Endodermal cell (in vitro differentiated cells): ENCODE measurements around the gene ATXN10. TPM values are rescaled to one million over a fixed set of nuclear protein-coding genes. Genes with fewer than 3 reads are reported as not detected.

Experiments
- DNase-seq: peaks from one replicate; pipeline ENCODE4 v3.0.0-alpha.2; 2017
- H3K27ac ChIP-seq: 2 replicates; pipeline ENCODE4 v1.5.1; 2013; ENCODE audit warnings: mild to moderate bottlenecking, low read depth, low read length, moderate library complexity
- H3K27me3 ChIP-seq: 2 replicates; pipeline ENCODE4 v1.6.1; 2013; ENCODE audit warnings: mild to moderate bottlenecking, low read length, moderate library complexity; ENCODE audit not compliant: insufficient read depth, control insufficient read depth, poor library complexity, severe bottlenecking
- H3K36me3 ChIP-seq: 2 replicates; pipeline ENCODE4 v1.7.0; 2013; ENCODE audit warnings: mild to moderate bottlenecking, low read length, moderate library complexity; ENCODE audit not compliant: control insufficient read depth, insufficient read depth
- H3K4me1 ChIP-seq: one replicate; pipeline ENCODE4 v1.7.0; 2013; ENCODE audit warnings: low read length; ENCODE audit not compliant: control insufficient read depth, insufficient read depth
- H3K4me3 ChIP-seq: 2 replicates; pipeline ENCODE4 v1.5.1; 2013; ENCODE audit warnings: mild to moderate bottlenecking, low read length, moderate library complexity
- H3K9ac ChIP-seq: 2 replicates; pipeline ENCODE4 v1.6.1; 2013; ENCODE audit warnings: mild to moderate bottlenecking, low read length, moderate library complexity; ENCODE audit not compliant: poor library complexity, severe bottlenecking; ENCODE audit errors: extremely low read depth
- H3K9me3 ChIP-seq: 2 replicates; pipeline ENCODE4 v1.6.1; 2013; ENCODE audit warnings: mild to moderate bottlenecking, low read length, moderate library complexity; ENCODE audit not compliant: control insufficient read depth
- H3K27ac Mint-ChIP-seq: 2 replicates; pipeline ENCODE4 v1.8.0; 2020; ENCODE audit warnings: mixed read lengths
- H3K27me3 Mint-ChIP-seq: 2 replicates; pipeline ENCODE4 v1.8.0; 2021; ENCODE audit warnings: mild to moderate bottlenecking, mixed read lengths; ENCODE audit not compliant: insufficient read depth
- H3K36me3 Mint-ChIP-seq: 2 replicates; pipeline ENCODE4 v1.8.0; 2020; ENCODE audit warnings: low read depth, mixed read lengths
- H3K4me1 Mint-ChIP-seq: 2 replicates; pipeline ENCODE4 v1.8.0; 2020; ENCODE audit warnings: mixed read lengths
- H3K4me3 Mint-ChIP-seq: 2 replicates; pipeline ENCODE4 v1.8.0; 2020; ENCODE audit warnings: mild to moderate bottlenecking, moderate library complexity, mixed read lengths
- H3K9me3 Mint-ChIP-seq: 2 replicates; pipeline ENCODE4 v1.8.0; 2020; ENCODE audit warnings: mild to moderate bottlenecking, mixed read lengths
- whole genome bisulfite sequencing, 2 experiments: methylation state at CpG; one replicate each; pipeline versions ENCODE4 v1.1.5 to v1.1.7; 2013; ENCODE audit warnings: missing lambda C conversion rate in 2 of 2, mixed read lengths in 1 of 2; ENCODE audit not compliant: insufficient coverage in 1 of 2, insufficient read length in 1 of 2; 5-methylcytosine and 5-hydroxymethylcytosine counted together
- total RNA-seq, 2 donors: library from RNA; stranded (reverse); fragmentation: NEBNext Ultra II Directional in 1 of 2; extraction: Animal tissue kit (Norgen Biotek cat#: 25700) in 1 of 2; gene quantifications; 2 replicates in 1 of 2; 3 replicates in 1 of 2; pipeline ENCODE4 v1.2.1, GENCODE V29; 2021
- TF ChIP-seq, protein P1 (sequence below): fragments of 200-600 bp; sonication (generic); conservative IDR thresholded peaks from 2 replicates; pipeline ENCODE4 v1.5.0; 2021; ENCODE audit warnings: antibody characterized with exemption, mild to moderate bottlenecking

Gene ATXN10
- total RNA-seq, 2 donors from 2014 or later: 223 to 266 TPM

DNA sequence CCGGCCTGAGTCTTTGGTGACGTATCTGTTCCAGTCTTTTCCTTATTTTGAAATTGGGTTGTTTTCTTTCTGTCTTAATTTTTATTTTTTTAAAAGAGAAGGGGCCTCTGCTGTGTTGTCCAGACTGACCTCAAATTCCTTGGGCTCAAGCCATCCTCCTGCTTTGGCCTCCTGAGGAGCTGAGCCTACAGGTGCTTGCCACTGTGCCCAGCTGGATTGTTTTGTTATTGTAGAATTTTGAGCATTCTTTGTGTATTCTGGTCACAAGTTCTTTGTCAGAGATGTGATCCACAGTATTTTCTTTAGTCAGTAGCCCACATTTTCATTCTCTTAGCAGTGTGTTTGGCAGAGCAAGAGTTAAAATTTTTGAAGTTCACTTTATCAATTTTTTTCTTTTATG lies 100.1 kb downstream of the ATXN10 start:
- Histone ChIP-seq H3K4me1 (no peaks in the 10 kb centered on the region), H3K9ac (no peak overlapping the region), H3K27ac (no peak overlapping the region), H3K9me3 (peaks cover 12% of the 10 kb centered on the region), H3K27me3 (no peaks in the 10 kb centered on the region), H3K4me3 (no peak overlapping the region), H3K36me3 (peaks cover 22% of the 10 kb centered on the region)
- Mint-ChIP-seq H3K4me3 (no peak overlapping the region), H3K4me1 (peaks cover 9% of the 10 kb centered on the region), H3K36me3 (peaks cover 46% of the 10 kb centered on the region), H3K9me3 (peaks cover 4% of the 10 kb centered on the region), H3K27me3 (no peaks in the 10 kb centered on the region), H3K27ac (no peak overlapping the region)
- TF ChIP-seq, protein P1, sequence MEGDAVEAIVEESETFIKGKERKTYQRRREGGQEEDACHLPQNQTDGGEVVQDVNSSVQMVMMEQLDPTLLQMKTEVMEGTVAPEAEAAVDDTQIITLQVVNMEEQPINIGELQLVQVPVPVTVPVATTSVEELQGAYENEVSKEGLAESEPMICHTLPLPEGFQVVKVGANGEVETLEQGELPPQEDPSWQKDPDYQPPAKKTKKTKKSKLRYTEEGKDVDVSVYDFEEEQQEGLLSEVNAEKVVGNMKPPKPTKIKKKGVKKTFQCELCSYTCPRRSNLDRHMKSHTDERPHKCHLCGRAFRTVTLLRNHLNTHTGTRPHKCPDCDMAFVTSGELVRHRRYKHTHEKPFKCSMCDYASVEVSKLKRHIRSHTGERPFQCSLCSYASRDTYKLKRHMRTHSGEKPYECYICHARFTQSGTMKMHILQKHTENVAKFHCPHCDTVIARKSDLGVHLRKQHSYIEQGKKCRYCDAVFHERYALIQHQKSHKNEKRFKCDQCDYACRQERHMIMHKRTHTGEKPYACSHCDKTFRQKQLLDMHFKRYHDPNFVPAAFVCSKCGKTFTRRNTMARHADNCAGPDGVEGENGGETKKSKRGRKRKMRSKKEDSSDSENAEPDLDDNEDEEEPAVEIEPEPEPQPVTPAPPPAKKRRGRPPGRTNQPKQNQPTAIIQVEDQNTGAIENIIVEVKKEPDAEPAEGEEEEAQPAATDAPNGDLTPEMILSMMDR: no peak
- DNase-seq: no peak
- 100% methylated on average over 1 to 2 of the region's 2 CpGs for WGBS, 2 experiments

DNA sequence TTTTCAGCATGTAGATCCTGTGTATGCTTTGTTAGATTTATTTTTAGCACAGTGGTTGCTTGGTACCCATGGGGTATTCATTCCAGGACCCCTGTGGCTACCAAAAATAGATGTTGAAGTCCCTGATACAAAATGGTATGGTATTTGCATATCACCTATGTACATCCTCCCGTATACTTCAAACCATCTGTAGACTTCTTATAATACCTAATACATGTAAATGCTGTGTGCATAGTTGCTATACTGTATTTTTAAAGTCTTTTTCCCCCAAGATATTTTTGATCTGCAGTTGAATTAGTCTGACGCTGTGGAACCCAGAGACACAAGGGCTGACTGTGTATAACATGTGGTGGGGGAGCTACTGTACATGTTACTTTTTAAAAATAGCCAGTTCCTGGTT lies 101.1 kb downstream of the ATXN10 start:
- TF ChIP-seq, protein P1: no peak
- H3K27ac ChIP-seq: no peak overlapping the region
- peaks cover 22% of the 10 kb centered on the region for H3K36me3 ChIP-seq
- 86 to 100% methylated on average over 1 of the region's 2 CpGs for WGBS, 2 experiments
- H3K9me3 ChIP-seq: peaks cover 12% of the 10 kb centered on the region
- H3K27me3 ChIP-seq: no peaks in the 10 kb centered on the region
- H3K36me3 Mint-ChIP-seq: peaks cover 47% of the 10 kb centered on the region
- DNase-seq: no peak
- no peaks in the 10 kb centered on the region for H3K27me3 Mint-ChIP-seq
- H3K4me1 ChIP-seq: no peaks in the 10 kb centered on the region
- no peak overlapping the region for H3K9ac ChIP-seq
- no peak overlapping the region for H3K4me3 ChIP-seq
- H3K4me3 Mint-ChIP-seq: no peak overlapping the region
- peaks cover 4% of the 10 kb centered on the region for H3K9me3 Mint-ChIP-seq
- H3K4me1 Mint-ChIP-seq: peaks cover 9% of the 10 kb centered on the region
- H3K27ac Mint-ChIP-seq: no peak overlapping the region

DNA sequence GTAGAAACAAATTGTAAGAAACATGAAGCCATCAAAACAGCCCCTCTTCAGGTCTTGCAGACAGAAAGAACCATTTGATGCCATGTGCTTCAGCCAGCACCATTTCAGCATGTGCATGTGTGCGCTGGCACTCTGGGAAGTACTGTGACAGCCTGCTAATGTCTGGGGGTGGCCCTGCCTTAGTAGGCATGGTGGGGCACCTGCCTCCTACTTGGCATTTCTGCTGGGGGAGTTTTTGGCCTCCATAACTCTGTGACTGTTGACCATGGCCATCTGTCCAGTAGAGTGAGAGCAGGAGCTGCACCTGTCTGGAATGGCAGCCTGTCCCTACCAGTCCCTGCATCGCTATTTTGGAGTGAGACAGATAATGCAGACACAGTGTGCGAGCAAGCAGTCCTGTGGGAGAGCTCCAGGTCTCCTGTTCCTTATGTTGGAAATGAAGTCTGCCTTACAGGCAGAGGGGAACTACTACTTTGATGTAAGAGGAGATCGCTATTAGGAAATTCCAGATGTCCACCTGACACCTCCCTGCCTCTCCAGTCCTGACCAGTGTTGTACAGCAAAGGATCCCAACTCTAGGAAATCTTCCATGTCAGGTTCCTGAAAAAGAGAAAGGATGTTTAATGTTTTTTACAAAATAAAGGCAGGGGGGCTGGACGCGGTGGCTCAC lies 102.5 kb downstream of the ATXN10 start:
- H3K27me3 ChIP-seq: no peaks in the 10 kb centered on the region
- H3K9me3 ChIP-seq: peaks cover 12% of the 10 kb centered on the region
- H3K4me3 ChIP-seq: no peak overlapping the region
- TF ChIP-seq, protein P1: no peak
- H3K36me3 ChIP-seq: peaks cover 25% of the 10 kb centered on the region
- H3K27ac Mint-ChIP-seq: no peak overlapping the region
- 97% methylated on average over 5 to 6 of the region's 6 CpGs for WGBS, 2 experiments
- H3K4me1 Mint-ChIP-seq: no peaks in the 10 kb centered on the region
- H3K27me3 Mint-ChIP-seq: no peaks in the 10 kb centered on the region
- peaks cover 46% of the 10 kb centered on the region for H3K36me3 Mint-ChIP-seq
- no peaks in the 10 kb centered on the region for H3K4me1 ChIP-seq
- no peak for DNase-seq
- no peak overlapping the region for H3K4me3 Mint-ChIP-seq
- peaks cover 4% of the 10 kb centered on the region for H3K9me3 Mint-ChIP-seq
- no peak overlapping the region for H3K27ac ChIP-seq
- no peak overlapping the region for H3K9ac ChIP-seq
